Measurements from ENCODE around the gene KLHDC3. TPM values are rescaled to one million over a fixed set of nuclear protein-coding genes. Genes with fewer than 3 reads are reported as not detected.
A peak's percentile ranks its signal among the peaks of the same experiment; 100 is the strongest.

KLHDC3 gene, protein sequence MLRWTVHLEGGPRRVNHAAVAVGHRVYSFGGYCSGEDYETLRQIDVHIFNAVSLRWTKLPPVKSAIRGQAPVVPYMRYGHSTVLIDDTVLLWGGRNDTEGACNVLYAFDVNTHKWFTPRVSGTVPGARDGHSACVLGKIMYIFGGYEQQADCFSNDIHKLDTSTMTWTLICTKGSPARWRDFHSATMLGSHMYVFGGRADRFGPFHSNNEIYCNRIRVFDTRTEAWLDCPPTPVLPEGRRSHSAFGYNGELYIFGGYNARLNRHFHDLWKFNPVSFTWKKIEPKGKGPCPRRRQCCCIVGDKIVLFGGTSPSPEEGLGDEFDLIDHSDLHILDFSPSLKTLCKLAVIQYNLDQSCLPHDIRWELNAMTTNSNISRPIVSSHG
- 100 to 1,000 TPM in 2 of 4 donors, 10 to 100 TPM in 2; 66.5 to 164 (median 119) TPM for total RNA-seq

GRCh38 chr6:43013843-43014433 lies at the start of gene KLHDC3, which contains the start of gene MEA1:
TSS of gene KLHDC3 (plus strand) at chr6:43014249. CDS start at chr6:43017193, 2,944 bp downstream.
TSS of gene MEA1 (minus strand) at chr6:43013946. CDS start at chr6:43013813, 133 bp downstream.
- intact Hi-C loops (cut with DNase I; ENCODE audit: low total_unique reads): loop anchor here (1.0 to 10.0 kb wide), 7 partner anchors 21 to 1279 kb away; partner anchors contain the start of genes KLC4, MRPL2, MRPS10 and PPP2R5D
- Histone ChIP-seq H3K9me3 (no peaks in the 10 kb centered on the region), H3K4me1 (peaks cover 54 to 59% of the 10 kb centered on the region in 2 donors), H3K27ac (peak within 1 kb of the TSS; percentile 95 to 98 (median 98)), H3K4me3 (peak within 1 kb of the TSS; percentile 77 to 90 (median 82)), H3K27me3 (no peaks in the 10 kb centered on the region), H3K36me3 (peaks cover 0 to 53% of the 10 kb centered on the region in 2 donors)
- DNase-seq: peak; percentile 100
- in situ Hi-C loops (cut with MboI; ENCODE audit: low sequenced_read_pairs in 4 of 4): loop anchor here in 1 of 4 donors (10.0 kb wide), 1 partner anchor 449 kb away; the partner anchor contains the start of gene UBR2
- ATAC-seq: peak; percentile 94 to 97
- TF ChIP-seq POLR2A (IDR thresholded peaks at IDR 0.05) (peak; percentile 66), CTCF (IDR thresholded peaks at IDR 0.05 in 4 of 5, conservative IDR thresholded peaks at IDR 0.05 in 1 of 5) (no peak)

- no peaks in the 10 kb centered on the region for H3K27me3 ChIP-seq
- no peaks in the 10 kb centered on the region for H3K4me1 ChIP-seq
- DNase-seq (no peak), ATAC-seq (no peak)
- TF ChIP-seq POLR2A (IDR thresholded peaks at IDR 0.05) (no peak), CTCF (IDR thresholded peaks at IDR 0.05 in 4 of 5, conservative IDR thresholded peaks at IDR 0.05 in 1 of 5) (no peak)
- peaks cover 0 to 33% of the 10 kb centered on the region in 2 donors for H3K36me3 ChIP-seq
- no peak overlapping the region for H3K27ac ChIP-seq
- H3K4me3 ChIP-seq: no peak overlapping the region
- in situ Hi-C loops (cut with MboI; ENCODE audit: low sequenced_read_pairs in 4 of 4): no loop called here
- intact Hi-C loops (cut with DNase I; ENCODE audit: low total_unique reads): no loop called here
- no peaks in the 10 kb centered on the region for H3K9me3 ChIP-seq
Observed at GRCh38 chr6:42966571-42966970, 47.5 kb upstream of the KLHDC3 start.

GRCh38 chr6:42967228-42967627 lies 46.8 kb upstream of the KLHDC3 start:
- Histone ChIP-seq H3K4me3 (no peak overlapping the region), H3K36me3 (peaks cover 0 to 33% of the 10 kb centered on the region in 2 donors)
- in situ Hi-C loops (cut with MboI; ENCODE audit: low sequenced_read_pairs in 4 of 4): no loop called here

GRCh38 chr6:42968126-42968701 lies 45.8 kb upstream of the KLHDC3 start:
- ATAC-seq: no peak
- no peaks in the 10 kb centered on the region for H3K4me1 ChIP-seq
- no peak overlapping the region for H3K4me3 ChIP-seq
- no peaks in the 10 kb centered on the region for H3K27me3 ChIP-seq
- H3K9me3 ChIP-seq: no peaks in the 10 kb centered on the region
- in situ Hi-C loops (cut with MboI; ENCODE audit: low sequenced_read_pairs in 4 of 4): no loop called here
- H3K27ac ChIP-seq: no peak overlapping the region
- TF ChIP-seq POLR2A (IDR thresholded peaks at IDR 0.05): no peak
- TF ChIP-seq CTCF (IDR thresholded peaks at IDR 0.05 in 4 of 5, conservative IDR thresholded peaks at IDR 0.05 in 1 of 5): no peak
- no peak for DNase-seq
- intact Hi-C loops (cut with DNase I; ENCODE audit: low total_unique reads): no loop called here
- H3K36me3 ChIP-seq: peaks cover 0 to 33% of the 10 kb centered on the region in 2 donors

More at GRCh38 chr6:42967228-42967627, 46.8 kb upstream of the KLHDC3 start:
- intact Hi-C loops (cut with DNase I; ENCODE audit: low total_unique reads): no loop called here
- Histone ChIP-seq H3K4me1 (no peaks in the 10 kb centered on the region), H3K9me3 (no peaks in the 10 kb centered on the region), H3K27me3 (no peaks in the 10 kb centered on the region), H3K27ac (no peak overlapping the region)
- no peak for TF ChIP-seq POLR2A (IDR thresholded peaks at IDR 0.05)
- no peak for TF ChIP-seq CTCF (IDR thresholded peaks at IDR 0.05 in 4 of 5, conservative IDR thresholded peaks at IDR 0.05 in 1 of 5)
- ATAC-seq (no peak), DNase-seq (no peak)

All from gastrocnemius medialis (tissue), 4 donors.